LNCAP (cell line): ENCODE results near the gene SUPT7L.

Experiments
- TF ChIP-seq, protein P1 (sequence below): fragments of 450-650 bp; IDR thresholded peaks from 2 replicates; pipeline ENCODE4 v1.5.1; 2017; ENCODE audit warnings: mild to moderate bottlenecking

The SUPT7L gene

DNA sequence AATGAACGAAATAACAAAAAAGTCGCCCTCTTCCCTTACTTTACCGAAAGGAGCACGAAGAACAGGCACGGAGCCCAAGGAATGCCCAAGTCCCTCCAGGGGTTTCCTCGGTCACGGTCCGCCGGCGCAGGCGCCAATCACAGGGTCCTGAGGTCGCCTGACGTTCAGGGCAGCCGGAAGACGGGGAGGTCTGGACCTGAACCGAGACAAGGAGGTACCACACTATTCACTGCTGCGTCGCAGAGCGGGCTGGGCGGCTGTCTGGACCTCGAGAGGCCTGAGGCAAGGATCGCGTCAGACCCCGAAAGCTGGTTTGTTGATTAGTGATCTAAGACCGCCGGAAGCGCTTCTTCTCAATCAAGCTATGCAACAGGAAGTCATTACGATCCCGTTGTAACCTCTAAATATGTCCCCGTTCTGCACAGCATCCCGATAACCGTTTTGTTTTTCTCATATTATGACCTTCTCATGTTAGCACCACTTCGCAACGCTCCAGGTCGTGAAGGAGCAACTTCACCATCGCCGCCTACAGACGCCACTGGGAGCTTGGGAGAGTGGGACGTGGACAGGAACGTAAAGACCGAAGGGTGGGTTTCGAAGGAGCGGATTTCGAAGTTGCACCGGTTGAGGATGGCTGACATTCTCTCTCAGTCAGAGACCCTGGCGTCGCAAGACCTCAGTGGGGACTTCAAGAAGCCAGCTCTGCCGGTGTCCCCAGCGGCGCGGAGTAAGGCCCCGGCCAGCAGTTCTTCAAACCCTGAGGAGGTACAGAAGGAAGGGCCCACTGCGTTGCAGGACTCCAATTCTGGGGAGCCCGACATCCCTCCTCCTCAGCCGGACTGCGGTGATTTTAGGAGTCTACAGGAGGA lies at the start of gene SUPT7L, which contains the start of gene SLC4A1AP:
Gene SUPT7L (minus strand): TSS at position 330 of the 869 bp plus-strand sequence. CDS start 1,422 bp downstream, outside the sequence.
Gene SLC4A1AP (plus strand): TSS at position 605 of the 869 bp plus-strand sequence. CDS start 26 bp downstream, at position 631.
- TF ChIP-seq, protein P1, sequence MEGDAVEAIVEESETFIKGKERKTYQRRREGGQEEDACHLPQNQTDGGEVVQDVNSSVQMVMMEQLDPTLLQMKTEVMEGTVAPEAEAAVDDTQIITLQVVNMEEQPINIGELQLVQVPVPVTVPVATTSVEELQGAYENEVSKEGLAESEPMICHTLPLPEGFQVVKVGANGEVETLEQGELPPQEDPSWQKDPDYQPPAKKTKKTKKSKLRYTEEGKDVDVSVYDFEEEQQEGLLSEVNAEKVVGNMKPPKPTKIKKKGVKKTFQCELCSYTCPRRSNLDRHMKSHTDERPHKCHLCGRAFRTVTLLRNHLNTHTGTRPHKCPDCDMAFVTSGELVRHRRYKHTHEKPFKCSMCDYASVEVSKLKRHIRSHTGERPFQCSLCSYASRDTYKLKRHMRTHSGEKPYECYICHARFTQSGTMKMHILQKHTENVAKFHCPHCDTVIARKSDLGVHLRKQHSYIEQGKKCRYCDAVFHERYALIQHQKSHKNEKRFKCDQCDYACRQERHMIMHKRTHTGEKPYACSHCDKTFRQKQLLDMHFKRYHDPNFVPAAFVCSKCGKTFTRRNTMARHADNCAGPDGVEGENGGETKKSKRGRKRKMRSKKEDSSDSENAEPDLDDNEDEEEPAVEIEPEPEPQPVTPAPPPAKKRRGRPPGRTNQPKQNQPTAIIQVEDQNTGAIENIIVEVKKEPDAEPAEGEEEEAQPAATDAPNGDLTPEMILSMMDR: no peak

DNA sequence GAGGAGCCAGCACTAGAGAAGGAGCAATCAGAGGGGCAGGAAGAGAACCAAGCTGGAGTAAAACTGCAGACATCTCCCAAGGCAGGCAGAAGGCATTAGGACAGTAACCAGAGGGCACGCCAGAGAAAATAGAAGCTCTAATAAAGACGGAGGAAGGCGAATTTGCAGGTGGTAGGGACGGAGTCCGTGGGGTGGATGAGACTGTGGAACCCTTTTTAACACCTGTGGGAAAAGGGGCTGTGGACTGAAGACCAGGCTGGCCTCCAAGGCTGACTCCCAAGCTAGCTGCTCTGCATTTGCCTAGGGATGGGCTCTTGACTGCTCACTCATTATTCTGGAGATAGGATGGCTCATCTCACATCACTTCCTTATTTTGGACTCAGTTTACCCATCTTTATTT lies 49.8 kb upstream of the SUPT7L start:
- TF ChIP-seq, protein P1: no peak

DNA sequence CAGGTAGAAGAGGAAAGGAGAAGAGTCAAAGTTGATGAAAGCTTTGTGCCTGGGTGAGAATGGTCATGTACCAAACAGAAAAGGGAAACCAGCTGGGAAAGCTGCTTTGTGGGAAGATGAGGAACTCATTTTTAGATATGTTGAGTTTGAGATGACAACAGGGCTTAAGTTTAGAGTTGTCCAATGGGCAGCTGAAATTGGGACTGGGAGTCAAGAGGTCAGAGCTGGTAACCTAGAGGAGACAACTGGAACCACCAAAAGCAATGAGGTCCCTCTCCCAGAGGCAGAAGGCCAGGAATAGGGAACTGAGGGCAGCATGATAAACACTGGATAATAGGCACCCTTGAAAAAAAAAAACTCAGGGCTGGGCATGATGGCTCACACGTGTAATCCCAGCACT lies 49.1 kb upstream of the SUPT7L start:
- TF ChIP-seq, protein P1: no peak

- TF ChIP-seq, protein P1: no peak
Measured at GRCh38 chr2:27711804-27712203, 48.4 kb upstream of the SUPT7L start.

DNA sequence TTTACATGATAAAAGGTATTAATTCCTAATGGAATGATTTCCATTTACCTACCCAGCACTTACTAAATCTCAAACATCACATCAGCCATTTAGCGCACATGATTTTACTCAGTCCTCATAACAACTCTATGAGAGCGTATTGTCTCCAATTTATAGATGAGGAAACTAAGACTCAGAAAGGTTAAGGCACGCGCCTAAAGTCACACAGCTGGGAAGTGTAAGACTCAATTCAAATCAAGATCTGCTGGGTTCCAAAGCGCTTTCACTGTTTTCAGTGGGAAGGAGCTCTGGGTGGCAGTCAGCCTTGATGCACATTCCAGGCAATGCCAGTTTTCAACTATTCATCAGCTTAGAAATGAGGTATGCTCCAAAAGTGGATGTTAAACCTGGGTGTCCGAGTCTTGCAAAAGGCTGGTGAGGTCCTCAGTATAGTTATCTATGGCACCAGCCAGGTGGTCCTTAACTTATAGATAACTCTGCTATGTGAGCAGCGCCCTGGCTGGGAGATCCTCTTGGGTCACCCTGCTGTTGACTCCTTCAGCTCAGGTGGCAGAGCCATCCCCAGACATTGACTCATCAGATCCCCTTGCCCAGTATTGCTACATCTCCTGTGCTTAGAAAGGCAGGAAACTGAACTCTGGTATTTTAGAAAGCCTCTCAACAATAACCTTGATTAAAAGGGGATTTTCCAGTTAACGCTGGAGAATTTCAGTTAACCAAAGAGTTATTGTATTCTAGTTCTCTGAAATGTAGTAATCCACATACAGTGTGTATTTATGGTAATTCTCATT lies 47.4 kb upstream of the SUPT7L start:
- TF ChIP-seq, protein P1: no peak

GRCh38 chr2:27709960-27710575 lies 46.7 kb upstream of the SUPT7L start:
- TF ChIP-seq, protein P1: no peak

- TF ChIP-seq, protein P1: no peak
Measured at GRCh38 chr2:27709326-27709725, 45.9 kb upstream of the SUPT7L start.
